ENCODE measurements around the gene DUSP1.
"Not testable (repeated sequence)": the region's sequence is repeated elsewhere in the genome, so short reads cannot be mapped to it uniquely, and the experiment has no call there.

The DUSP1 gene

GRCh38 chr5:172796306-172796705, 25.3 kb upstream of the DUSP1 start:
- DNase-seq (ENCODE audit: low read depth) = no peak

- DNase-seq (ENCODE audit: low read depth) = peak; percentile 93
These were observed 24.5 kb upstream of the DUSP1 start for GRCh38 chr5:172795318-172795977.

DNA sequence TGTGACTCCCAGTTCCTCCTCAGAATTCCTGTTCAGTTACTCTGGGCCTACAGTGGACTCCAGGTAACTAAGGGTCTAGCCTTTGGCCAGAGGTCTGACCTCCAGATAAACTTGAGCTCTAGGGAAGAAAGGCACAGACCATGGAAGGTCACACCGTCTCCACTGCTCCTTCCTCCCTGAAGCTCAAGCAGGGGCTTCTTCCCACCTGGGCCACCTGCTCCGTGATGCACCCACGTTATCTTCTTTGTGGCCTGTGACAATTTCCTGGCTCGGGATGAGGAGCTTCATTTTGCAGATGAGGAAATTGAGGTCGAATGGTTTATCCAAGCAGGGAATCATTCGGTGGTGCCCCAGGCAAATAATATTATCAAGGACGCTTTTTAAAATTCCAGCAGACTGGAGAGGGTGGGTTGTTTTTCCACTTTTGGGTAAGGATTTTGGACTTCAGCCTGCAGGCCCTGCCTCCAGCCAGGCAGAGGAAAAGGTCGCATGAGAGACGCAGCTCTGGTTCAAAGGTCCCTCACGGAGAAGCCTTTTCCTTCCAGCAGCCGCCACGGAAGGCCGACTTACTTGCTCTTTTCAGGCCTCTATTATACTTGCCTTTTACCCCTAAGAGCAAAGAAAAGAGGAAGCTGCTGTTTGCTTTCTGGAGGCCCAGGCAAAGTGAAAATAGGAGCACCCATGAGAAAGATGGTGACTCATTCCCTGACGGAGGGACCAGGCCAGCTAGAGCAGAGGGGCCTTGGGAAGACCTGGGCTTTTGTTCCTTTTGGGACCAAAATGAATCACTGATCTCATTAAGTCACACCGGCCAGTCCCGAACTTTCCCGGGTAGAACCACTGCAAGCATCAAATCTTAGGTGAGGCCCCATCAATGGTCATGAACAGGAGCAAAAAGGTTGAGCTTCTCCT, 22.8 kb upstream of the DUSP1 start:
- peak; percentile 80 for DNase-seq (ENCODE audit: low read depth)

DNA sequence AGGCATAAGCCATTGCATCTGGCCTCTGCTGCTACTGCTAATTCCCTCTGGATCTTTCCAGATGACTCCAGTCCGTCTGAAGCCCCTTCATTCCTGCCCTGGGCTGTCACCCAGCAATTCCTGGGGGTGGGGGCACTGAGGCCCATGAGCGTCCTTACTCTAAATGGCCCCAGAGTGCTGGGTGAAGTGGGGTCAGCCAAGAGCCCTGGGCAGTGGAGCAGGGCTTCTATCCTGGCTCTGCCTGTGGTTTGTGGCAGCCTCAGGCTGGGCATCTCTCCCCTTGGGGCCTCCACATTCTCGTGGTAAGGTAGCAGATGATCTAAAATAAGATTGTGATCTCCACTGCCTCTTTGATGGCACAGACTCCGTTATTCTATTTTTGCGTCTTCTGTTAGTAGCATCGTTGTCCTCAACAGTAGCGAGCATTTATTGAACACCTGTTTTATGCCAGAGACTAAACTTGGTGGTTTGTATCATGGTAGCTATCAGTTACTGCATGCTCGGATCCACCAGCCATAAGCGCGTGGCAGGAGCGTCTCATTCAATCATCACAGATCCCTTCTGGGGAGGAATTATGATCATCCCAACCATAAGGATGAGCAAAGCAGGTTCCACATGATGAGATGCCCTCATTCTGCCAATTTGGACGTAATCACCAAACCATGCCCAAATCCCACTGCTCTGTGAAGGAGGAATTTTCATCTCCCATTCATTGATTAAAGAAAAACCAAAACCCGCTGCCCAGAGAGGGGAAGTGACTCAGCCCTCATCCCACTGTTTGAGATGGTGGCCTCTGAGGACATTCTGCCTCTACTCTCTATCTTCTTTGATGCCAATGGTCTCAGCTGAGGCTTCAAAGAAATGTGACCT, 21.9 kb upstream of the DUSP1 start:
- peak; percentile 37 for DNase-seq (ENCODE audit: low read depth)

- peak; percentile 47 for DNase-seq (ENCODE audit: low read depth)
These were observed 20.9 kb upstream of the DUSP1 start for GRCh38 chr5:172791726-172792445.

DNA sequence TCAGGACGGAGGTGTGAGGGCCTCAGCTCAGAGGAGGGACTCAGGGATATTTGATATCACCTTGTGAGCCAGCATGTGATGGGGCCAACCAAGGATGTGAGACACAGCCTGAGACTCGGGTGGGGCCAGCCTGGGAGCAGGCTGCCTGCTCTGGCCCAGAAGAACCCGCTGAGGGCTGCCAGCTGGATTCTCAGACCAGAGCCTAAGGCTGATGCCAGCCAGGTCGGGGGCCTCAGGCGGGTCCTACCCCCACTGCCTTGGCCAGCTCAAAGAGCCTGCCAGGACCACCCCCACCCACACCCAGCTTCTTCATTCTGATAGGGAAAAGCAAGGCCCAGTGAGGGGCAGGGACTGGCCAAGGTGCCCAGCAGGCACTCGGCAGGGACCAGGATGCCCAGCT, 20.3 kb upstream of the DUSP1 start:
- DNase-seq (ENCODE audit: low read depth) = no peak

DNA sequence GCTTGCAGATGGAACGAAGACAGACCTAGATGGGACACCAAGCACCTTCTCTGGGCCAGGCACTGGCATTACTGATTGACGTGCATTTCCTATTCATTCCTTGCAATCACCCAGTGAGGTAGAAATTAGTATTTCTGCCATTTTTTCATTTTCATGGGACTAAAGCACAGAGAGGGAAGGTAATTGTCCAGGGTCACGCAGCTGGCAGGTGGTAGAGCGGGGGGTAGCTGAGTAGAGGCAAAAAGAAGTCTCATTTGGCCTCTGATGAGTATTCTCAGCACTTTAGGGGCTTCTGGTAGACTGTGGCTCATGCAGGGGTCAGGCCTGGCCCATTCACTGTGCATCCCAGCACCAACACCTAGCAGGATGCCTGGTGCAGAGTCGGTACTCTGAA, 19.5 kb upstream of the DUSP1 start:
- DNase-seq (ENCODE audit: low read depth) = no peak

DNA sequence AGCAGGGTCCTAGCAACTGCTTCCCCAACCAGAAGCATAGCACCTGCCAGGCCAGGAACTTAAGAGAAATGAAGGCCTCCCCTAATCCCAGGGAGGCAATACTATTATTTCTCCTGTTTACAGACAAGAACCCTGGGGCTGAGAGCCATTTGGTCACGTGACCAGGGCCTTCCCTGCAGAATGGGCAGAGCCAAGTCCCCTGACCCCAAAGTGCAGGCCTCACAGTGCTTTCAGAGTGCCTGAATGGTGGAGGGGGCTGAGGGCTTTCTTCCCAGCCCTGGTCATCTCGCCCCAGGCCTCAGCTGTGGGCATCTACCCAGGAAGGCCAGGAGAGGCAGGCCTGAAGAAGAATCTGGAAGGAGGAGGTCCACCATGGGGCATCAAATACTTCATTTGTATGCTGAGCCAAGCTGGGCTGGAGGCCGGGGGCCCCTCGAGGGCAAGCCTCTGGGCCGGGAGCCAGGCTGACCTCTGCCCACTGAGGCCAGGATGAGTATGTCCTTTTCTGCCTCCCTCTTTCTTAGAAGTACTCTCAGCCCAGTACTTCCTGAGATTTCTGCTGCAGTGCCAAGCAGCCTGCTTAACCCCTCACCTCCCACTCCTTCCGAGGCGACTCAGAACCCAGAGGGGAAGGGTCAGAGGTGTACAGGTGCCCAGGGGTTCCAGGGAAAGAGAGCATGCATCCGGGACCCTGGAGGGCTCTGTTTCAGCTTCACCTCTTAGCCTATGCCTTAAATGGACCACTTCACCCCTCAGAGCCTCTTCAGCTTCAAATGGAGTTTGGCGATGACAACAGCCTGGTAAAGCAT, 18.9 kb upstream of the DUSP1 start:
- peak; percentile 50 for DNase-seq (ENCODE audit: low read depth)

DNA sequence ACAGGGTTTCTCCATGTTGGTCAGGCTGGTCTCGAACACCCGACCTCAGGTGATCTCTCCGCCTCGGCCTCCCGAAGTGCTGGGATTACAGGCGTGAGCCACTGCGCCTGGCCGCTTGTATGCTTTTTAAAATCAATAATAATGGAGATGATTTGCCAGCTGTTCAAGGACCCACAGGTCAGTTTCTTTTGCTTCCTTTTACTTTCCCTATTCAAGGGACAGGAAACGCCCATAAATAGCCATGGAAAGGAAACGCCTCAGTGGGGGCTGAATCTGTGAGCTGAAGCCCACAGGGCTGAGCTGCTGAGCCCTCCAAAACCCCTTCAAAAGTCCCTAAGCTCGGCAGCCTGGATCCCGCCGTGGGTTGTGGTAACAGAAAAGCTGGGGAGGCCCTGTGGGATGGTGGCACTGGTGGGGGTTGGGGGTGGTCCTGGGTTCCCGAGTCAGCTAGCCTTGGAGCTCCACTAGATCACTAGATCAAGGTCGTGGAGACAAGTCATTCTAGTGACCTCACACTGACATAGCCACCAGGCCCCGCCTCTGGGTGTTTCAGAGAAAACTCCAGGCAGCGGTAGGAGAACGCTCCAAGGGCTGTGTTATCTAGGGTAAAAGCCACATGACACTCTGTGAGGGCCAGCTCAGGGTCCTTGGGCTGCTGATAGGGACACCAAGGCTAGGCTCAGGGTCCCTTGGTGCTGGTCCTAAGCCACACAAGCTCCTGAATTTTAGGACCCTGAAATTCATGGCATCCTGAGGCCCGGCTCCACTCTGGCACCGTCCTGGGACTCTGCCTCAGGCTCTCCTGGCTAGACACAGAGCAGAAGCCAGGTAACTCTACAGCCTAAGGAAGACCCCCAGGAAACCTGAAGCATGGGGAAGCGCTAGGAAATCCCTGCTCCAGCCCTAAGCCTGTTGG, 18.0 kb upstream of the DUSP1 start:
- DNase-seq (ENCODE audit: low read depth) = peak; percentile 34

DNA sequence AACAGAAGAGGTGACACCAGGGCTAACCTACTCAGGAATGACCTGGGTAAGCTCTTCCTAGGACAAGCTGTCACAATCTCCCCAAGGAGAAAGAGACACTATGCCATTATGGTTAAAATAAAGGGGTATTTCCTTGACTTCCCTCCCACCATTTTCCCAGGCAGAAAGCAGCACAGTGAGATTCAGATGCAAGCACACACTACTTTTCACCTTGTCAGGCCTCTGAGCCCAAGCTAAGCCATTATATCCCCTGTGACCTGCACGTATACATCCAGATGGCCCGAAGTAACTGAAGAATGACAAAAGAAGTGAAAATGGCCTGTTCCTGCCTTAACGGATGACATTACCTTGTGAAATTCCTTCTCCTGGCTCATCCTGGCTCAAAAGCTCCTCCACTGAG, 16.5 kb upstream of the DUSP1 start:
- DNase-seq (ENCODE audit: low read depth) = not testable (repeated sequence)

GRCh38 chr5:172786736-172787462, 15.9 kb upstream of the DUSP1 start:
- DNase-seq (ENCODE audit: low read depth) = no peak

GRCh38 chr5:172785429-172786088, 14.6 kb upstream of the DUSP1 start:
- no peak for DNase-seq (ENCODE audit: low read depth)

GRCh38 chr5:172784162-172784561, 13.2 kb upstream of the DUSP1 start:
- DNase-seq (ENCODE audit: low read depth) = not testable (repeated sequence)

DNA sequence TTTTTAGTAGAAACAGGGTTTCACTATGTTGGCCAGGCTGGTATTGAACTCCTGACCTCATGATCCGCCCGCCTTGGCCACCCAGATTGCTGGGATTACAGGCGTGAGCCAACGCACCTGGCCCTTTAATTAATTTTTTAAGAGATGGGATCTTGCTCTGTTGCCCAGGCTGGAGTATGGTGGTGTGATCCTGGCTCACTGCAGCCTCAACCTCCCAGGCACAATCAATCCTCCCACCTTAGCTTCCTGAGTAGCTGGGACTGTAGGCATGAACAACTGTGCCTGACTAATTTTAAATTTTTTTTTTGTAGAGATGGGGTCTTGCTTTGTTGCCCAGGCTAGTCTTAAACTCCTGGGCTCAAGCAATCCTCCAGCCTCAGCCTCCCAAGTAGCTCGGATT, 12.3 kb upstream of the DUSP1 start:
- DNase-seq (ENCODE audit: low read depth) = not testable (repeated sequence)

DNA sequence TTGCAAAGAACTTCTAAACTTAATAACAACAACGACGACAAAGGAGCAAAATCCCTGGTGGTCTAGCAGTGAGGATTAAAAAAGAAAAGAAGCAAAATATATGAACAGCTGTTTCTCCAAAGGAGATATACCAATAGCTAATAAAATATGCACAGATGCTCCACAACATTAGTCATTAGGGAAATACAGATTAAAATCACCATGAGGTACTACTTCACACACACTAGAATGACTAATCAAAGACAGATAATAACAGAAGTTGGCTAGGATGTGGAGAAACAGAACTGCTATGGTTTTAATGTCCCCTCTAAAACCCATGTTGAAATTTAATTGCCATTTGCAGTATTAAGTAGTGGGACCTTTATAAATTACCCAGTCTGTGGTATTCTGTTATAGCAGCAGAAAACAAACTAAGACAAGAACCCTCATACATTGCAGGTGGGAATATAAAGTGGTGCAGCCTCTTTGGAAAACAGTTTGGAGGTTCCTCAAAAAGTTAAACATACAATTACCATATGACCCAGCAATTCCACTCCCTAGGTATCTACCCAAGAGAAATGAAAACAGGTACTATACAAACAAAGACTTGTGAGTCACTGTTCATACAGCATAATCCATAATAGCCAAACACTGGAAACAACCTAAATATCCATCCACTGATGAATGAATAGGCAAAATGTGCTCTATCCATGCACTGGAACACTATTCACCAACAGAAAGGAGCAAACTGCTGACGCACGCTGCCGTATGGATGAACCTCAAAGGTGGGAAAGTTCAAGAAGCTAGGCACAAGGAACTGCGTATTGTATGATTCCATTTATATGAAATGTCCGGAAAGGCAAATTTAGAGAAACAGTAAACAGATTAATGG, 11.4 kb upstream of the DUSP1 start:
- DNase-seq (ENCODE audit: low read depth) = peak; percentile 74

DNA sequence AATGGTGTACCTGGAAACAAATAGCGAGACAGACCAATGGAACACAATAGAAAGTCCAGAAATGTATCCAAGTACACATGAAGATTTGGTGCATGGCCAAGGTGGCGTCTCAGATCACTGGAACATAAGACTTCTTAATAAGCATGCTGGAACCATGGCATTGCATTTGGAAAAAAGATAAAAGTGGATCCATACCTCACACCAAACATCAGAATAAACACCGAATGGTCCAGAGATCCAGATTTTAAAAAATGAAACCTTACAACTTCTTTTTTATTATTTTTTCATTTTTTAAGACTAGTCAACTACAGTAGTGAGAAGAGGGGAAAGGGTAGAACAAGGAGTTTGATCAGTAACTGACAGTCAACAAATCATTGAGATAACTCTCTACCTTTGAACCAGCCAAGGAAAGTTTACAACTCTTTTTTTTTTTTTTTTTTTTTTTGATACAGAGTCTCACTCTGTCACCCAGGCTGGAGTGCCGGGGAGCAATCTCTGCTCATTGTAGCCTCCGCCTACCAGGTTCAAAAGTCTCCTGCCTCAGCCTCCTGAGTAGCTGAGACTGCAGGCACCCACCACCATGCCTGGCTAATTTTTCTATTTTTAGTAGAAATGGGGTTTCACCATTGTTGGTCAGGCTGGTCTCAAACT, 8.8 kb upstream of the DUSP1 start:
- no peak for DNase-seq (ENCODE audit: low read depth)
